Gastrocnemius medialis (tissue), 4 donors: ENCODE data around the gene SP9. TPM values are rescaled to one million over a fixed set of nuclear protein-coding genes. Genes with fewer than 3 reads are reported as not detected.

Experiments used
- ATAC-seq, 2 donors: fragments of 150-250 bp; one replicate each; pipeline ENCODE4 v1.9.1; 2016
- DNase-seq, 2 donors: peaks; one replicate each; pipeline ENCODE4 v3.0.0-alpha.2; 2019
- H3K27ac ChIP-seq, 4 donors: fragments of 200-600 bp; sonication (generic); 1 replicate in 1 of 4; 2 replicates in 3 of 4; pipeline ENCODE4 v1.5.1; 2016 to 2018; ENCODE audit warnings: mild to moderate bottlenecking in 2 of 4, moderate library complexity in 1 of 4
- H3K27me3 ChIP-seq, 3 donors: fragments of 200-600 bp; sonication (generic) in 2 of 3; 1 replicate in 1 of 3; 2 replicates in 2 of 3; pipeline versions ENCODE4 v1.5.1 to v1.6.0; 2016 to 2019; ENCODE audit warnings: mild to moderate bottlenecking in 1 of 3, moderate library complexity in 1 of 3
- H3K36me3 ChIP-seq, 2 donors: fragments of 200-600 bp; sonication (generic) in 1 of 2; one replicate each; pipeline ENCODE4 v1.5.1; 2017 to 2018
- H3K4me1 ChIP-seq, 2 donors: fragments of 200-600 bp; sonication (generic) in 1 of 2; one replicate each; pipeline ENCODE4 v1.5.1; 2016 to 2017; ENCODE audit warnings: mild to moderate bottlenecking in 2 of 2
- H3K4me3 ChIP-seq, 4 donors: fragments of 200-600 bp; sonication (generic) in 3 of 4; 1 replicate in 1 of 4; 2 replicates in 3 of 4; pipeline ENCODE4 v1.5.1; 2016 to 2019; ENCODE audit warnings: mild to moderate bottlenecking in 2 of 4
- H3K9me3 ChIP-seq, 3 donors: fragments of 200-600 bp; sonication (generic) in 2 of 3; 1 replicate in 1 of 3; 2 replicates in 2 of 3; pipeline ENCODE4 v1.5.1; 2016 to 2019
- POLR2A ChIP-seq, 2 donors: fragments of 450-650 bp; IDR thresholded peaks; one replicate each; pipeline ENCODE4 v1.6.1; 2017; ENCODE audit warnings: antibody characterized with exemption in 2 of 2, mild to moderate bottlenecking in 2 of 2, moderate library complexity in 2 of 2
- in situ Hi-C, 4 donors: fragments of 200-750 bp; cut with MboI; loops; one replicate each; pipeline versions ENCODE4 v1.15.0 to v1.8.0; 2017; ENCODE audit warnings: low sequenced_read_pairs in 4 of 4
- intact Hi-C: fragments of 100-400 bp; cut with DNase I; formaldehyde crosslinking; loops from one replicate; pipeline ENCODE4 v1.15.1; 2023; ENCODE audit warnings: low total_unique reads
- total RNA-seq, 4 donors: library from RNA; depleted of rRNA; stranded (reverse); fragments of >200 nt; gene quantifications; one replicate each; pipeline versions ENCODE4 v1.1.0 to v1.2.3, GENCODE V29; 2016
- TF ChIP-seq, protein P1 (sequence below), 5 experiments: fragments of 450-650 bp in 3 of 5; fragments of 200-600 bp in 2 of 5; sonication (generic) in 2 of 5; IDR thresholded peaks in 4 of 5; conservative IDR thresholded peaks in 1 of 5; 1 replicate in 4 of 5; 2 replicates in 1 of 5; pipeline ENCODE4 v1.5.1; 2016 to 2019; ENCODE audit warnings: antibody characterized with exemption in 5 of 5, mild to moderate bottlenecking in 3 of 5, moderate library complexity in 3 of 5

The SP9 gene
- total RNA-seq, 4 donors from 2014 or later = 0.10 TPM; not detected in 3

DNA sequence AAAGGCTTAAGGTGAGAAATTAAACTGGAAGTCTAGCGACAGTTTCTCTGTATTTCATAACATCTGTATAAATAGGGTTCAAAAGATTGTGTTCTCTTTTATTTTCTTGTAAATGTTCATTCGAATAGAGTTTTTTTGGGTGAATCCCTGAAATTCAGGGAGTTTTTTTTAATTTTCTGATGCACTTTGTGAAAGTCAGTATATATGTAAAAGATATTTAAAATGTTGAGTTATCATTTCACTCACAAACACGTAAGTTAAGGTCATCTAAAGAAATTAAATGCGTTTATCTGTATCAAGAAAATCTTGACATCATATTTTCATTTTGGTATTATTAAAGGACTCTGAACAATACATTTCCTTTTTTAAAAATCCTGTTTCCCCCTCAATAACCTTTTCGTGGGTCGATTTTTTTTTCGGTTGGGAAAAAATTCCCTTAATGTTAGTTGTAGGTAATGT, 3.4 kb downstream of the SP9 start:
- ATAC-seq = no peak
- intact Hi-C loops = loop anchor here (5.0 to 10.0 kb wide), 2 partner anchors 91 to 753 kb away; partner anchors contain the start of gene OLA1

DNA sequence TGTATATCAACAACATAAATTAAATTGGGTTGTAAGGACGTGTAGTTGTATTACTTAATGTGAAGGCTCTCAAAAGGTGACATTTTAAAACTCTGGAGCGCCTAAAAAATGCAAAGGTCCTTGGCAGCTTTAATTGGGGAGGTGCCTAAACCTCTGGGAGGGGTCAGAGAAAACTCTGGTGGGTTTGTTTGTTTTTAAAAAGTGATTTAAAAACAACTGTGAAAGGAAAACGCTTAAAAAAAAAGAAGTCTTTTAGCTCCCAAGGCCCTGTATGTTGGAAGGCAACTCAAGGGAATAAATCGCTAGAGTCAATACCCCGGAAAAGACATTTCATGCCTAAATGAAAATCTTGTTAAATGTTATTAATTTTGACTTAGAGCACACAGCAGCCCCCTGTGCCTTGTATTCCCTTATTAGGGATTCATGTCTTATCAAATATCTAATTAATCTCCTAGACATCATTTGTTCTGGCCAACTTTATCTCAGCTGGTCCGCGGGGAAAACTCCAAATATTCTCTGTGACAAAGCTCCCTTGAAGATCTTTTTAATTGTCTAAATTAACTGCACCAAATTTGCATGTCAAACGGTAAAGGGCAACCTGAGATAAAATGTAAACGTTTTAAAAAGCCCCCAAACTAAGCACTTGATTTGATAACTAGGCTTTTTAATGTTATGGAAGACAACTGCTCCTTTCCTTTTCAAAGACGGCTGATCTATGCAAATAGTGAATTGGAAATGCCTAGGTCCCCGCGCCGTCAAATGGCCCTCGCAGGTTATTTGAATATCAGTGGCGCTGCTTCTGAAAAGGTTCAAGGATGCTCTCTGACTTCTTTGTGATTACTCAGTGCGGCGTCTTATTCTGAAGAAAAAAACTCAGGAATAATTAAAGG, 4.2 kb downstream of the SP9 start:
- no peak for DNase-seq
- intact Hi-C loops (loop anchor here (5.0 to 10.0 kb wide), 2 partner anchors 92 to 754 kb away; partner anchors contain the start of gene OLA1), in situ Hi-C loops (loop anchor here in 2 of 4 donors (25.0 kb wide), 2 partner anchors 177 to 927 kb away; no protein-coding TSS in a partner anchor)
- peaks cover 86 to 96% (median 93%) of the 10 kb centered on the region in 3 donors for H3K27me3 ChIP-seq
- no peak for ATAC-seq
- H3K4me3 ChIP-seq = no peak overlapping the region
- no peak overlapping the region for H3K27ac ChIP-seq
- no peaks in the 10 kb centered on the region for H3K9me3 ChIP-seq
- peaks cover 36 to 39% of the 10 kb centered on the region in 2 donors for H3K4me1 ChIP-seq
- H3K36me3 ChIP-seq = no peaks in the 10 kb centered on the region
- TF ChIP-seq POLR2A (IDR thresholded peaks at IDR 0.05) = no peak
- TF ChIP-seq, protein P1, sequence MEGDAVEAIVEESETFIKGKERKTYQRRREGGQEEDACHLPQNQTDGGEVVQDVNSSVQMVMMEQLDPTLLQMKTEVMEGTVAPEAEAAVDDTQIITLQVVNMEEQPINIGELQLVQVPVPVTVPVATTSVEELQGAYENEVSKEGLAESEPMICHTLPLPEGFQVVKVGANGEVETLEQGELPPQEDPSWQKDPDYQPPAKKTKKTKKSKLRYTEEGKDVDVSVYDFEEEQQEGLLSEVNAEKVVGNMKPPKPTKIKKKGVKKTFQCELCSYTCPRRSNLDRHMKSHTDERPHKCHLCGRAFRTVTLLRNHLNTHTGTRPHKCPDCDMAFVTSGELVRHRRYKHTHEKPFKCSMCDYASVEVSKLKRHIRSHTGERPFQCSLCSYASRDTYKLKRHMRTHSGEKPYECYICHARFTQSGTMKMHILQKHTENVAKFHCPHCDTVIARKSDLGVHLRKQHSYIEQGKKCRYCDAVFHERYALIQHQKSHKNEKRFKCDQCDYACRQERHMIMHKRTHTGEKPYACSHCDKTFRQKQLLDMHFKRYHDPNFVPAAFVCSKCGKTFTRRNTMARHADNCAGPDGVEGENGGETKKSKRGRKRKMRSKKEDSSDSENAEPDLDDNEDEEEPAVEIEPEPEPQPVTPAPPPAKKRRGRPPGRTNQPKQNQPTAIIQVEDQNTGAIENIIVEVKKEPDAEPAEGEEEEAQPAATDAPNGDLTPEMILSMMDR (IDR thresholded peaks at IDR 0.05 in 4 of 5, conservative IDR thresholded peaks at IDR 0.05 in 1 of 5) = no peak

More for the DNA sequence above, 3.4 kb downstream of the SP9 start:
- no peaks in the 10 kb centered on the region for H3K36me3 ChIP-seq
- peaks cover 87 to 96% (median 93%) of the 10 kb centered on the region in 3 donors for H3K27me3 ChIP-seq
- no peak overlapping the region for H3K4me3 ChIP-seq
- no peak for TF ChIP-seq POLR2A (IDR thresholded peaks at IDR 0.05)
- H3K9me3 ChIP-seq = no peaks in the 10 kb centered on the region
- H3K4me1 ChIP-seq = peaks cover 36 to 39% of the 10 kb centered on the region in 2 donors
- no peak for DNase-seq
- in situ Hi-C loops = loop anchor here in 2 of 4 donors (25.0 kb wide), 2 partner anchors 176 to 926 kb away; no protein-coding TSS in a partner anchor
- H3K27ac ChIP-seq = no peak overlapping the region

GRCh38 chr2:174339561-174340399, 5.0 kb downstream of the SP9 start:
- Histone ChIP-seq H3K4me3 (no peak overlapping the region), H3K27me3 (peaks cover 87 to 94% (median 90%) of the 10 kb centered on the region in 3 donors), H3K9me3 (no peaks in the 10 kb centered on the region), H3K4me1 (peaks cover 34 to 37% of the 10 kb centered on the region in 2 donors), H3K36me3 (no peaks in the 10 kb centered on the region), H3K27ac (no peak overlapping the region)
- DNase-seq = no peak
- intact Hi-C loops (loop anchor here (2.0 to 10.0 kb wide), 4 partner anchors 92 to 937 kb away; partner anchors contain the start of gene OLA1), in situ Hi-C loops (loop anchor here (5.0 to 25.0 kb wide), 5 partner anchors 177 to 937 kb away; no protein-coding TSS in a partner anchor)
- no peak for ATAC-seq
- no peak for TF ChIP-seq POLR2A (IDR thresholded peaks at IDR 0.05)
- TF ChIP-seq, protein P1 (IDR thresholded peaks at IDR 0.05 in 4 of 5, conservative IDR thresholded peaks at IDR 0.05 in 1 of 5) = no peak

DNA sequence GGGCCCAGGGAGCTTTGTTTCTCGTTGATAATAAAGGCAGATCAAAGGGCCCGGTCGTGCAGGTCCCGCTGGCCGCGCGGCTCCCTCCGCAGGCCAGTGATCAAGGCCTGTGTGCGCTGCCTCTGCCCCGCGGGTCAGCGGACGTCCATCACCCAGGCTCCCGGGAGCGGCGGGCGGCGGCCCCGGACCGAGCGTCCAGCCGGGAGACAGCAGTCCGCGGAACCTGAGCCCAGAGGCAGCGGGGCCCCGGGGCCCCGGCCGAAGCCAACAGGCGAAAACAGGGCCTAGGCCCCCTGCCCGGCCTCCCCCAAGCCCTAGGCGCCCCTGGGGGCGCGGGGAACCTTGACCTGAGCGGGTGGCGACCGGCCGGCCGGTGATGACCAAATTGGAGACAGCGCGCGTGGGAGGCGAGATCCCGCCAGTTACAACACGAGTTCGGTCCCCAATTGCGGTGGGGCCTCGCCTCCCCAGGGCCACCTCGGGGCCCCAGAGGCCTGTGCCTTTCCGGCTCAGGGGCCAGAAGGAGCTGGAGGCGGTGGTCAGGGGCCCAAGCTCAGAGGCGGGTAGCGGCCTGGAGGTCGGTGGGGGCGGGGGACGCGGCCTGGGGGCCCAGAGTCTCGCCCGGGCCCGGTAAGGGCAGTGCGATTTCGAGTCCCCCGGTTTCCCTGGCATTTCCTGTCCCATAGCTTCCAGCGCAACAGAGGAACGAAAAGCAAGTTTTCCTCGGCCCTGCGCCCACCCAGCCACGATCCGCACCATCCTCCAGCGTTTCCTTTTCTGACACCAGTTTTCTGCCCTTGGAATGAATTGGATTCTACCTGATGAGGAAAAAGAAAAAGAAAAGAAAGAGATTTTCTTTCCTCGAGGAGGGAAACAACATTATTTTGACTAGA, 5.9 kb downstream of the SP9 start:
- in situ Hi-C loops (loop anchor here (5.0 to 25.0 kb wide), 5 partner anchors 178 to 938 kb away; no protein-coding TSS in a partner anchor), intact Hi-C loops (loop anchor here (1.0 to 10.0 kb wide), 3 partner anchors 182 to 938 kb away; no protein-coding TSS in a partner anchor)
- DNase-seq (no peak), ATAC-seq (no peak)
- no peaks in the 10 kb centered on the region for H3K36me3 ChIP-seq
- no peaks in the 10 kb centered on the region for H3K9me3 ChIP-seq
- peaks cover 78 to 88% (median 81%) of the 10 kb centered on the region in 3 donors for H3K27me3 ChIP-seq
- TF ChIP-seq, protein P1 (IDR thresholded peaks at IDR 0.05 in 4 of 5, conservative IDR thresholded peaks at IDR 0.05 in 1 of 5) = no peak
- TF ChIP-seq POLR2A (IDR thresholded peaks at IDR 0.05) = no peak
- H3K4me3 ChIP-seq = no peak overlapping the region
- no peak overlapping the region for H3K27ac ChIP-seq
- H3K4me1 ChIP-seq = peaks cover 25 to 28% of the 10 kb centered on the region in 2 donors
